IMR-90 (cell line): ENCODE results near the gene FRMD1. TPM values are rescaled to one million over a fixed set of nuclear protein-coding genes. Genes with fewer than 3 reads are reported as not detected.
A peak's percentile ranks its signal among the peaks of the same experiment; 100 is the strongest.

Experiments used
- ATAC-seq: fragments of 200-7000 bp; cut with Tn5 transposase; 2 replicates; pipeline ENCODE4 v1.9.1; 2020; ENCODE audit warnings: low read depth, mild to moderate bottlenecking, moderate library complexity
- BruUV-seq: library from RNA; stranded (reverse); fragments of 400-500 nt; replicated peaks from 2 replicates; lab custom pipeline; 2021; lab: Mats Ljungman, UMichigan
- CTCF ChIA-PET: fragments of 300-600 bp; formaldehyde crosslinking; extraction: SDS; loops from one replicate; lab custom pipeline; 2021; ENCODE audit warnings: antibody characterized with exemption; lab: Yijun Ruan, JAX
- POLR2A ChIA-PET: fragments of 300-600 bp; sonication (Branson Sonifier 250); formaldehyde crosslinking; loops from one replicate; lab custom pipeline; 2022; ENCODE audit warnings: antibody characterized with exemption; ENCODE audit not compliant: unreplicated experiment; lab: Charles Lee
- DNase-seq: peaks from one replicate; pipeline ENCODE4 v3.0.0; 2013
- H2AFZ ChIP-seq: replicated peaks from 2 replicates; pipeline ENCODE3; 2013; ENCODE audit warnings: low read length, mild to moderate bottlenecking; ENCODE audit not compliant: poor library complexity
- H2AK5ac ChIP-seq: 2 replicates; pipeline ENCODE4 v1.6.1; 2013; ENCODE audit warnings: low read depth, low read length, inconsistent platforms
- H2AK9ac ChIP-seq: replicated peaks from 2 replicates; pipeline ENCODE3; 2013; ENCODE audit warnings: mild to moderate bottlenecking, low read depth, low read length, moderate library complexity; ENCODE audit not compliant: poor library complexity
- H2BK120ac ChIP-seq: 2 replicates; pipeline ENCODE4 v1.6.1; 2013; ENCODE audit warnings: low read depth, low read length, inconsistent platforms
- H2BK15ac ChIP-seq: 3 replicates; pipeline ENCODE4 v1.6.1; 2013; ENCODE audit warnings: low read depth, low read length, inconsistent platforms
- H2BK20ac ChIP-seq: 2 replicates; pipeline ENCODE4 v1.6.1; 2013; ENCODE audit warnings: low read depth, mild to moderate bottlenecking, inconsistent platforms, low read length, moderate library complexity
- H2BK5ac ChIP-seq: 2 replicates; pipeline ENCODE4 v1.6.1; 2013; ENCODE audit warnings: mild to moderate bottlenecking, low read depth, low read length, inconsistent platforms; ENCODE audit not compliant: poor library complexity, severe bottlenecking
- H3K14ac ChIP-seq: replicated peaks from 2 replicates; pipeline ENCODE4 v1.6.1; 2013; ENCODE audit warnings: low read depth, low read length, inconsistent platforms
- H3K18ac ChIP-seq: 2 replicates; pipeline ENCODE4 v1.6.1; 2013; ENCODE audit warnings: low read depth, low read length, control low read depth
- H3K23ac ChIP-seq: 2 replicates; pipeline ENCODE4 v1.6.1; 2013; ENCODE audit warnings: low read depth, low read length, inconsistent platforms
- H3K27ac ChIP-seq: 2 replicates; pipeline ENCODE4 v1.5.1; 2013; ENCODE audit warnings: mild to moderate bottlenecking, control low read depth, low read length; ENCODE audit not compliant: insufficient read depth
- H3K27me3 ChIP-seq: 2 replicates; pipeline ENCODE4 v1.6.1; 2013; ENCODE audit warnings: low read length; ENCODE audit not compliant: control insufficient read depth, insufficient read depth
- H3K36me3 ChIP-seq: 2 replicates; pipeline ENCODE4 v1.6.1; 2013; ENCODE audit warnings: low read length, mixed read lengths; ENCODE audit not compliant: control insufficient read depth, insufficient read depth
- H3K4ac ChIP-seq: 2 replicates; pipeline ENCODE4 v1.6.1; 2013; ENCODE audit warnings: low read depth, low read length, inconsistent platforms
- H3K4me1 ChIP-seq: 2 replicates; pipeline ENCODE4 v1.6.1; 2013; ENCODE audit warnings: low read length, mixed read lengths; ENCODE audit not compliant: control insufficient read depth, insufficient read depth
- H3K4me2 ChIP-seq: 2 replicates; pipeline ENCODE4 v1.6.1; 2013; ENCODE audit warnings: low read depth, mild to moderate bottlenecking, control low read depth, low read length, moderate library complexity
- H3K4me3 ChIP-seq: 2 replicates; pipeline ENCODE4 v1.5.1; 2013; ENCODE audit warnings: low read depth, mild to moderate bottlenecking, control low read depth, low read length, moderate library complexity; ENCODE audit not compliant: insufficient read depth
- H3K56ac ChIP-seq: 2 replicates; pipeline ENCODE4 v1.6.1; 2013; ENCODE audit warnings: low read length, inconsistent platforms; ENCODE audit not compliant: insufficient read depth; ENCODE audit errors: extremely low read depth
- H3K79me1 ChIP-seq, 2 experiments: 2 replicates each; pipeline ENCODE4 v1.6.1; 2013; ENCODE audit warnings: low read length in 2 of 2, inconsistent platforms in 1 of 2, low read depth in 1 of 2
- H3K9ac ChIP-seq: 2 replicates; pipeline ENCODE4 v1.6.1; 2013; ENCODE audit warnings: low read depth, low read length, control low read depth
- H3K9me1 ChIP-seq: 2 replicates; pipeline ENCODE4 v1.6.1; 2013; ENCODE audit warnings: low read length, inconsistent platforms; ENCODE audit not compliant: insufficient read depth
- H3K9me3 ChIP-seq: 2 replicates; pipeline ENCODE4 v1.6.1; 2013; ENCODE audit warnings: low read length; ENCODE audit not compliant: control insufficient read depth, insufficient read depth
- H4K20me1 ChIP-seq: 2 replicates; pipeline ENCODE4 v1.6.1; 2013; ENCODE audit warnings: low read length, inconsistent platforms; ENCODE audit not compliant: insufficient read depth
- H4K5ac ChIP-seq: 2 replicates; pipeline ENCODE4 v1.6.1; 2013; ENCODE audit warnings: mild to moderate bottlenecking, low read depth, low read length, control low read depth
- H4K8ac ChIP-seq, 2 experiments: 2 replicates each; pipeline ENCODE4 v1.6.1; 2013; ENCODE audit warnings: low read depth in 2 of 2, low read length in 2 of 2, control low read depth in 1 of 2, inconsistent platforms in 1 of 2
- H4K91ac ChIP-seq: 2 replicates; pipeline ENCODE4 v1.6.1; 2013; ENCODE audit warnings: low read depth, low read length, inconsistent platforms; ENCODE audit not compliant: insufficient read depth
- CEBPB ChIP-seq: IDR thresholded peaks from 2 replicates; pipeline ENCODE4 v1.6.1; 2012; ENCODE audit warnings: low read depth, low read length, improper control_type of control experiment
- CHD1 ChIP-seq: IDR thresholded peaks from 2 replicates; pipeline ENCODE4 v1.6.1; 2012; ENCODE audit warnings: low read depth, low read length, improper control_type of control experiment
- ELK1 ChIP-seq: fragments of 150-350 bp; IDR thresholded peaks from 2 replicates; pipeline ENCODE4 v1.6.1; 2016; ENCODE audit warnings: low read depth, mild to moderate bottlenecking, low read length, moderate library complexity, borderline replicate concordance
- FOS ChIP-seq: fragments of 150-350 bp; IDR thresholded peaks from 2 replicates; pipeline ENCODE4 v1.6.1; 2016; ENCODE audit warnings: low read depth, low read length
- MAFK ChIP-seq: IDR thresholded peaks from 2 replicates; pipeline ENCODE4 v1.6.1; 2012; ENCODE audit warnings: low read depth, low read length, improper control_type of control experiment
- MAZ ChIP-seq: IDR thresholded peaks from 2 replicates; pipeline ENCODE4 v1.6.1; 2012; ENCODE audit warnings: low read depth, mild to moderate bottlenecking, low read length, improper control_type of control experiment, moderate library complexity, borderline replicate concordance
- MXI1 ChIP-seq: IDR thresholded peaks from 2 replicates; pipeline ENCODE4 v1.6.1; 2012; ENCODE audit warnings: low read depth, mild to moderate bottlenecking, low read length, moderate library complexity, borderline replicate concordance
- NFE2L2 ChIP-seq: fragments of 150-350 bp; IDR thresholded peaks from 2 replicates; pipeline ENCODE4 v1.6.1; 2016; ENCODE audit warnings: low read depth, mild to moderate bottlenecking, low read length
- RAD21 ChIP-seq: IDR thresholded peaks from 2 replicates; pipeline ENCODE4 v1.6.1; 2012; ENCODE audit warnings: low read length, improper control_type of control experiment
- RCOR1 ChIP-seq: IDR thresholded peaks from 2 replicates; pipeline ENCODE4 v1.6.1; 2012; ENCODE audit warnings: mild to moderate bottlenecking, low read length, improper control_type of control experiment; ENCODE audit not compliant: insufficient replicate concordance
- RFX5 ChIP-seq: IDR thresholded peaks from 2 replicates; pipeline ENCODE4 v1.8.0; 2012; ENCODE audit warnings: low read depth, mild to moderate bottlenecking, low read length, moderate library complexity
- SMC3 ChIP-seq: fragments of 150-350 bp; IDR thresholded peaks from 2 replicates; pipeline ENCODE4 v1.6.1; 2016; ENCODE audit warnings: low read depth, mild to moderate bottlenecking, antibody characterized with exemption, low read length, moderate library complexity
- USF2 ChIP-seq: fragments of 150-350 bp; IDR thresholded peaks from 2 replicates; pipeline ENCODE4 v1.6.1; 2017; ENCODE audit warnings: mild to moderate bottlenecking, antibody characterized with exemption, low read length, low read depth
- WGBS, 2 experiments: methylation state at CpG; one replicate each; pipeline versions ENCODE4 v1.1.5 to v1.1.7; 2013; ENCODE audit warnings: missing lambda C conversion rate in 2 of 2; ENCODE audit not compliant: insufficient read length in 1 of 2; ENCODE audit errors: extremely low coverage in 2 of 2; 5-methylcytosine and 5-hydroxymethylcytosine counted together
- dilution Hi-C: fragments of 300-500 bp; cut with HindIII; formaldehyde crosslinking; loops from one replicate; pipeline ENCODE4 v1.14.3; 2018; ENCODE audit warnings: low sequenced_read_pairs; ENCODE audit not compliant: unreplicated experiment
- in situ Hi-C: fragments of 300-500 bp; cut with MboI; formaldehyde crosslinking; loops from 3 replicates; pipeline ENCODE4 v1.14.3; 2019; ENCODE audit warnings: low sequenced_read_pairs, inconsistent platforms, mixed read lengths
- intact Hi-C: fragments of 100-400 bp; cut with micrococcal nuclease; formaldehyde crosslinking; loops from 2 replicates; pipeline ENCODE4 v1.10.0; 2022
- polyA plus RNA-seq, 3 experiments: library from polyadenylated mRNA; depleted of rRNA; stranded (reverse); fragments of >200 nt; gene quantifications; 2 replicates each; pipeline ENCODE4 v1.2.3, GENCODE V29; 2012; ENCODE audit warnings: low replicate concordance in 1 of 3
- total RNA-seq: library from RNA; depleted of rRNA; stranded (reverse); fragments of >200 nt; gene quantifications from 2 replicates; pipeline ENCODE4 v1.2.3, GENCODE V29; 2012
- TF ChIP-seq, protein P1 (sequence below): conservative IDR thresholded peaks from 2 replicates; pipeline ENCODE4 v1.5.1; 2012; ENCODE audit warnings: mild to moderate bottlenecking, low read depth, low read length, improper control_type of control experiment

The FRMD1 gene
- total and polyA plus RNA-seq, 2 of the 4 experiments (the other 2 are of a cell fraction): not detected

GRCh38 chr6:168024951-168025510 lies 54.0 kb downstream of the FRMD1 start:
- Histone ChIP-seq H4K5ac (no peak overlapping the region), H3K56ac (no peak overlapping the region), H2BK20ac (no peak overlapping the region), H3K4me2 (no peak overlapping the region), H3K9ac (no peak overlapping the region), H4K8ac (no peak overlapping the region), H2AK5ac (peak overlapping the region; percentile 33; the same call in 1 of the 2 replicates), H3K14ac (no peak overlapping the region), H3K18ac (no peak overlapping the region), H3K27me3 (peaks cover 4% of the 10 kb centered on the region), H2BK5ac (no peak overlapping the region), H2BK15ac (0 out of 3 replicates have a peak overlapping the region, but pooled peaks have one; percentile 9), H3K79me1 (no peaks in the 10 kb centered on the region), H3K9me1 (peaks cover 3% of the 10 kb centered on the region; the same call in 1 of the 2 replicates), H2AFZ (no peak overlapping the region), H4K20me1 (no peaks in the 10 kb centered on the region), H3K27ac (no peak overlapping the region), H3K9me3 (no peaks in the 10 kb centered on the region), H2BK120ac (no peak overlapping the region; the same call in 1 of the 2 replicates), H3K4ac (no peak overlapping the region), H3K36me3 (no peaks in the 10 kb centered on the region), H3K4me1 (peaks cover 5% of the 10 kb centered on the region), H3K23ac (no peak overlapping the region), H3K4me3 (no peak overlapping the region), H2AK9ac (no peak overlapping the region), H4K91ac (no peak overlapping the region)
- DNase-seq: no peak
- WGBS, 2 experiments: 76% methylated on average over 6 of the region's 18 CpGs; no CpG with 5 or more reads in 1 of the 2 experiments
- ChIA-PET POLR2A (no interaction called here), CTCF (no interaction called here)
- no peak for ATAC-seq
- intact Hi-C loops (no loop called here), dilution Hi-C loops (no loop called here), in situ Hi-C loops (no loop called here)
- TF ChIP-seq MXI1 (no peak), MAZ (no peak), FOS (no peak), CEBPB (no peak), USF2 (no peak), NFE2L2 (no peak), RFX5 (no peak), CHD1 (no peak), RAD21 (no peak), RCOR1 (no peak), ELK1 (no peak), MAFK (no peak), SMC3 (no peak)
- TF ChIP-seq, protein P1, sequence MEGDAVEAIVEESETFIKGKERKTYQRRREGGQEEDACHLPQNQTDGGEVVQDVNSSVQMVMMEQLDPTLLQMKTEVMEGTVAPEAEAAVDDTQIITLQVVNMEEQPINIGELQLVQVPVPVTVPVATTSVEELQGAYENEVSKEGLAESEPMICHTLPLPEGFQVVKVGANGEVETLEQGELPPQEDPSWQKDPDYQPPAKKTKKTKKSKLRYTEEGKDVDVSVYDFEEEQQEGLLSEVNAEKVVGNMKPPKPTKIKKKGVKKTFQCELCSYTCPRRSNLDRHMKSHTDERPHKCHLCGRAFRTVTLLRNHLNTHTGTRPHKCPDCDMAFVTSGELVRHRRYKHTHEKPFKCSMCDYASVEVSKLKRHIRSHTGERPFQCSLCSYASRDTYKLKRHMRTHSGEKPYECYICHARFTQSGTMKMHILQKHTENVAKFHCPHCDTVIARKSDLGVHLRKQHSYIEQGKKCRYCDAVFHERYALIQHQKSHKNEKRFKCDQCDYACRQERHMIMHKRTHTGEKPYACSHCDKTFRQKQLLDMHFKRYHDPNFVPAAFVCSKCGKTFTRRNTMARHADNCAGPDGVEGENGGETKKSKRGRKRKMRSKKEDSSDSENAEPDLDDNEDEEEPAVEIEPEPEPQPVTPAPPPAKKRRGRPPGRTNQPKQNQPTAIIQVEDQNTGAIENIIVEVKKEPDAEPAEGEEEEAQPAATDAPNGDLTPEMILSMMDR: no peak
- BruUV-seq: no TSS peak
